Right ventricle myocardium inferior (tissue), 1 donor: Measurements from ENCODE around the gene UROD. TPM values are rescaled to one million over a fixed set of nuclear protein-coding genes. Genes with fewer than 3 reads are reported as not detected.

Experiments used
- ATAC-seq: fragments of 200-7000 bp; cut with Tn5 transposase; one replicate; pipeline ENCODE4 v1.9.1; 2020; ENCODE audit warnings: mild to moderate bottlenecking, moderate library complexity
- DNase-seq: peaks from one replicate; pipeline ENCODE4 v3.0.0; 2021; ENCODE audit errors: missing footprints
- intact Hi-C: fragments of 100-400 bp; cut with DNase I; formaldehyde crosslinking; loops from one replicate; pipeline ENCODE4 v1.11.0; 2022
- total RNA-seq: library from RNA; stranded (reverse); fragmentation: NEBNext Ultra II Directional; extraction: Animal tissue kit (Norgen Biotek cat#: 25700); gene quantifications from one replicate; pipeline ENCODE4 v1.2.1, GENCODE V29; 2021
- donor health status: DM: no; HTN: yes; CAD: no; lungs with severe emphysema.

Gene UROD
- total RNA-seq, 1 donor from 2014 or later: 71.7 TPM

- intact Hi-C loops: loop anchor here (5.0 kb wide), 1 partner anchor 228 kb away; the partner anchor contains the start of gene RPS8
- ATAC-seq (no peak), DNase-seq (no peak)
These were observed 6.3 kb upstream of the UROD start for GRCh38 chr1:45005761-45006160.

GRCh38 chr1:45007311-45007710 lies 4.7 kb upstream of the UROD start:
- intact Hi-C loops: loop anchor here (5.0 kb wide), 1 partner anchor 230 kb away; the partner anchor contains the start of gene RPS8
- DNase-seq: no peak
- ATAC-seq: no peak

GRCh38 chr1:45008076-45008475 lies 4.0 kb upstream of the UROD start:
- DNase-seq (no peak), ATAC-seq (no peak)
- intact Hi-C loops: loop anchor here (5.0 kb wide), 1 partner anchor 231 kb away; the partner anchor contains the start of gene RPS8

GRCh38 chr1:45008516-45008915 lies 3.5 kb upstream of the UROD start:
- DNase-seq (no peak), ATAC-seq (no peak)
- intact Hi-C loops: loop anchor here (5.0 kb wide), 1 partner anchor 231 kb away; the partner anchor contains the start of gene RPS8

GRCh38 chr1:45009296-45009865 lies 2.7 kb upstream of the UROD start:
- ATAC-seq: no peak
- DNase-seq: no peak
- intact Hi-C loops: loop anchor here (5.0 kb wide), 1 partner anchor 232 kb away; the partner anchor contains the start of gene RPS8

GRCh38 chr1:45009956-45010854 lies 1.8 kb upstream of the UROD start:
- ATAC-seq: no peak
- DNase-seq: no peak
- intact Hi-C loops: loop anchor here (5.0 kb wide), 1 partner anchor 233 kb away; the partner anchor contains the start of gene RPS8

GRCh38 chr1:45010855-45011811 lies 921 bp upstream of the UROD start, which contains the start of gene HECTD3:
Gene HECTD3, minus strand, starts transcription at chr1:45011324. Its CDS starts 67 bp downstream, at chr1:45011257.
- intact Hi-C loops: no loop called here
- peak; percentile 89 for ATAC-seq
- DNase-seq: peak; percentile 88

GRCh38 chr1:45012639-45013278 lies 705 bp downstream of the UROD start:
- ATAC-seq: peak; percentile 66
- intact Hi-C loops: loop anchor here (1.0 to 2.0 kb wide), 2 partner anchors 26 to 291 kb away; partner anchors contain the start of gene EIF2B3
- peak; percentile 89 for DNase-seq

- intact Hi-C loops: loop anchor here (2.0 kb wide), 2 partner anchors 27 to 477 kb away; partner anchors contain the start of genes EIF2B3 and TESK2
- ATAC-seq (no peak), DNase-seq (no peak)
These were observed 1.6 kb downstream of the UROD start for GRCh38 chr1:45013551-45014209.

- DNase-seq (no peak), ATAC-seq (peak; percentile 29)
- intact Hi-C loops: loop anchor here (2.0 kb wide), 1 partner anchor 476 kb away; the partner anchor contains the start of gene TESK2
These were observed 2.4 kb downstream of the UROD start for GRCh38 chr1:45014321-45015028.

- intact Hi-C loops: loop anchor here (2.0 kb wide), 1 partner anchor 475 kb away; the partner anchor contains the start of gene TESK2
- ATAC-seq: no peak
These were observed 3.6 kb downstream of the UROD start for GRCh38 chr1:45015683-45016082.

GRCh38 chr1:45016090-45016697 lies 4.1 kb downstream of the UROD start:
- no peak for DNase-seq
- ATAC-seq: no peak
- intact Hi-C loops: no loop called here

More at GRCh38 chr1:45015683-45016082, 3.6 kb downstream of the UROD start:
- no peak for DNase-seq

- intact Hi-C loops: no loop called here
- no peak for DNase-seq
- ATAC-seq: no peak
These were observed 4.7 kb downstream of the UROD start for GRCh38 chr1:45016767-45017166.

- ATAC-seq (peak; percentile 37), DNase-seq (no peak)
- intact Hi-C loops: no loop called here
These were observed 6.7 kb downstream of the UROD start for GRCh38 chr1:45018599-45019230.

GRCh38 chr1:45023663-45024062 lies 11.6 kb downstream of the UROD start:
- intact Hi-C loops: no loop called here
- no peak for DNase-seq

GRCh38 chr1:45026446-45026845 lies 14.4 kb downstream of the UROD start:
- DNase-seq (no peak), ATAC-seq (no peak)
- intact Hi-C loops: no loop called here

More at GRCh38 chr1:45023663-45024062, 11.6 kb downstream of the UROD start:
- no peak for ATAC-seq
